Urinary bladder (tissue), 4 donors: ENCODE data around the gene PTPRD. TPM values are rescaled to one million over a fixed set of nuclear protein-coding genes. Genes with fewer than 3 reads are reported as not detected.

ENCODE experiments used
- DNase-seq: peaks from one replicate; pipeline ENCODE4 v3.0.0-alpha.2; 2015; ENCODE audit errors: extremely low spot score
- H3K27ac ChIP-seq: one replicate; pipeline ENCODE4 v1.5.1; 2013; ENCODE audit warnings: low read depth, mild to moderate bottlenecking, moderate library complexity
- H3K36me3 ChIP-seq: one replicate; pipeline ENCODE4 v1.6.1; 2013; ENCODE audit warnings: mild to moderate bottlenecking, moderate library complexity; ENCODE audit not compliant: insufficient read depth
- H3K4me1 ChIP-seq: one replicate; pipeline ENCODE4 v1.6.1; 2013; ENCODE audit warnings: mild to moderate bottlenecking, moderate library complexity; ENCODE audit not compliant: insufficient read depth
- H3K4me3 ChIP-seq: one replicate; pipeline ENCODE4 v1.5.1; 2013; ENCODE audit warnings: low read depth, low read length
- WGBS: extraction: QIAGEN DNeasy Blood & Tissue Kit; methylation state at CpG from one replicate; pipeline ENCODE4 v1.1.7; 2013; 5-methylcytosine and 5-hydroxymethylcytosine counted together
- polyA plus RNA-seq: library from polyadenylated mRNA; stranded (reverse); fragments of 200-250 nt; gene quantifications from one replicate; pipeline ENCODE4 v1.2.3, GENCODE V29; 2013
- total RNA-seq: library from RNA; depleted of rRNA; stranded (reverse); fragments of >200 nt; gene quantifications from one replicate; pipeline ENCODE4 v1.2.3, GENCODE V29; 2014
- donor health status: healthy with polysubstance abuse.
- donor health status: healthy.

Gene PTPRD
- total and polyA plus RNA-seq, 2 donors: 7.3 to 210 TPM

- H3K36me3 ChIP-seq: no peaks in the 10 kb centered on the region
- 57% methylated on average over 3 of the region's 3 CpGs for WGBS
- H3K4me3 ChIP-seq: no peak overlapping the region
- H3K27ac ChIP-seq: no peak overlapping the region
- no peak for DNase-seq
- no peaks in the 10 kb centered on the region for H3K4me1 ChIP-seq
Measured at GRCh38 chr9:9718691-9719090, 894.1 kb downstream of the PTPRD start.

- Histone ChIP-seq H3K4me3 (no peak overlapping the region), H3K27ac (no peak overlapping the region), H3K4me1 (no peaks in the 10 kb centered on the region), H3K36me3 (no peaks in the 10 kb centered on the region)
- no peak for DNase-seq
- WGBS: 82% methylated on average over 3 of the region's 3 CpGs
Measured at GRCh38 chr9:9679433-9679832, 933.4 kb downstream of the PTPRD start.

GRCh38 chr9:9674461-9674860 lies 938.3 kb downstream of the PTPRD start:
- WGBS: 75% methylated on average over 3 of the region's 3 CpGs
- no peaks in the 10 kb centered on the region for H3K36me3 ChIP-seq
- DNase-seq: no peak

GRCh38 chr9:9670454-9670853 lies 942.3 kb downstream of the PTPRD start:
- WGBS: 87% methylated on average over 3 of the region's 3 CpGs
- Histone ChIP-seq H3K36me3 (no peaks in the 10 kb centered on the region), H3K27ac (no peak overlapping the region), H3K4me1 (no peaks in the 10 kb centered on the region), H3K4me3 (no peak overlapping the region)
- DNase-seq: no peak

More at GRCh38 chr9:9674461-9674860, 938.3 kb downstream of the PTPRD start:
- Histone ChIP-seq H3K4me3 (no peak overlapping the region), H3K4me1 (no peaks in the 10 kb centered on the region), H3K27ac (no peak overlapping the region)

- WGBS: 97% methylated on average over 3 of the region's 3 CpGs
- no peaks in the 10 kb centered on the region for H3K36me3 ChIP-seq
- H3K4me3 ChIP-seq: no peak overlapping the region
- no peak for DNase-seq
- peaks cover 2% of the 10 kb centered on the region for H3K4me1 ChIP-seq
- H3K27ac ChIP-seq: no peak overlapping the region
Measured at GRCh38 chr9:9645006-9645405, 967.8 kb downstream of the PTPRD start.

GRCh38 chr9:9631284-9631683 lies 981.5 kb downstream of the PTPRD start:
- WGBS: 73% methylated on average over 2 of the region's 2 CpGs
- Histone ChIP-seq H3K4me1 (no peaks in the 10 kb centered on the region), H3K36me3 (no peaks in the 10 kb centered on the region), H3K27ac (no peak overlapping the region), H3K4me3 (no peak overlapping the region)
- DNase-seq: no peak

GRCh38 chr9:9625248-9625647 lies 987.6 kb downstream of the PTPRD start:
- DNase-seq: no peak
- H3K4me1 ChIP-seq: no peaks in the 10 kb centered on the region
- no peaks in the 10 kb centered on the region for H3K36me3 ChIP-seq
- no peak overlapping the region for H3K4me3 ChIP-seq
- 94% methylated on average over 5 of the region's 5 CpGs for WGBS
- H3K27ac ChIP-seq: no peak overlapping the region

GRCh38 chr9:9623506-9623905 lies 989.3 kb downstream of the PTPRD start:
- Histone ChIP-seq H3K36me3 (no peaks in the 10 kb centered on the region), H3K4me1 (no peaks in the 10 kb centered on the region), H3K4me3 (no peak overlapping the region), H3K27ac (no peak overlapping the region)
- 83% methylated on average over 2 of the region's 2 CpGs for WGBS
- DNase-seq: no peak

GRCh38 chr9:9621355-9621940 lies 991.4 kb downstream of the PTPRD start:
- Histone ChIP-seq H3K4me1 (no peaks in the 10 kb centered on the region), H3K36me3 (no peaks in the 10 kb centered on the region), H3K27ac (no peak overlapping the region), H3K4me3 (no peak overlapping the region)
- WGBS: 84% methylated on average over 5 of the region's 5 CpGs
- no peak for DNase-seq

- no peak overlapping the region for H3K27ac ChIP-seq
- no peak overlapping the region for H3K4me3 ChIP-seq
- 72% methylated on average over 2 of the region's 2 CpGs for WGBS
- H3K4me1 ChIP-seq: no peaks in the 10 kb centered on the region
- no peak for DNase-seq
- no peaks in the 10 kb centered on the region for H3K36me3 ChIP-seq
Measured at GRCh38 chr9:9620736-9621135, 992.1 kb downstream of the PTPRD start.

GRCh38 chr9:9615086-9615485 lies 997.7 kb downstream of the PTPRD start:
- Histone ChIP-seq H3K4me3 (no peak overlapping the region), H3K27ac (no peak overlapping the region), H3K36me3 (no peaks in the 10 kb centered on the region), H3K4me1 (no peaks in the 10 kb centered on the region)
- WGBS: 91% methylated on average over 5 of the region's 5 CpGs
- no peak for DNase-seq

- 77% methylated on average over 2 of the region's 2 CpGs for WGBS
- Histone ChIP-seq H3K36me3 (no peaks in the 10 kb centered on the region), H3K4me3 (no peak overlapping the region), H3K4me1 (no peaks in the 10 kb centered on the region), H3K27ac (no peak overlapping the region)
- DNase-seq: no peak
Measured at GRCh38 chr9:9614607-9615006, 998.2 kb downstream of the PTPRD start.

GRCh38 chr9:9612755-9613154 lies 1000.0 kb downstream of the PTPRD start:
- DNase-seq: no peak
- no peak overlapping the region for H3K4me3 ChIP-seq
- no peaks in the 10 kb centered on the region for H3K4me1 ChIP-seq
- no peaks in the 10 kb centered on the region for H3K36me3 ChIP-seq
- 91% methylated on average over 2 of the region's 2 CpGs for WGBS
- no peak overlapping the region for H3K27ac ChIP-seq

- Histone ChIP-seq H3K27ac (no peak overlapping the region), H3K36me3 (no peaks in the 10 kb centered on the region), H3K4me1 (no peaks in the 10 kb centered on the region), H3K4me3 (no peak overlapping the region)
- WGBS: 69% methylated on average over 3 of the region's 3 CpGs
- no peak for DNase-seq
Measured at GRCh38 chr9:9612270-9612669, 1000.5 kb downstream of the PTPRD start.

- H3K4me1 ChIP-seq: no peaks in the 10 kb centered on the region
- 85% methylated on average over 4 of the region's 4 CpGs for WGBS
- no peak overlapping the region for H3K27ac ChIP-seq
- DNase-seq: no peak
- H3K4me3 ChIP-seq: no peak overlapping the region
- H3K36me3 ChIP-seq: no peaks in the 10 kb centered on the region
Measured at GRCh38 chr9:9605681-9606080, 1007.1 kb downstream of the PTPRD start.
